ENCODE measurements around the gene ENKUR. TPM values are rescaled to one million over a fixed set of nuclear protein-coding genes. Genes with fewer than 3 reads are reported as not detected.
"Not testable (repeated sequence)": the region's sequence is repeated elsewhere in the genome, so short reads cannot be mapped to it uniquely, and the experiment has no call there.

ENKUR gene
- total RNA-seq, 1 donor from 2014 or later = 0.12 TPM

- intact Hi-C loops (cut with micrococcal nuclease) = no loop called here
Observed at GRCh38 chr10:24981161-24981710, 34.7 kb downstream of the ENKUR start.

DNA sequence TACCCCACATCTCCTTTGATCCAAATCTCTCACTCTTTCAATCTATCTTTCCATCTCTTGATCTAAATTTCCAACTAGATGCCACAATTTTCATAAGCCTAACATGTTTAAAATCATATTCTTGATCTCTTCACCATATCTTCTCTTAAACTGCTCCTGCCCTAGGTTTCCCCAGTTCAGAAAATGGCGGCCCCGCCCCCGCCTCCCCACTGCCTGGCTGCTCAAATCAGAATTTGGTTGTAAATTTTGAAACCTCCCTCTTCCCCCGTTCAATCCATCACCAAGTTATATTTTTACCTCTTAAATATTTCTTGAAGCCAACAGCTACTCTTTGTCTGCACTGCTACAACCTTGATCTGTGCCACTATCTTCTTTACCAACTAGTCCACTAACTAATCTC lies 36.3 kb downstream of the ENKUR start:
- intact Hi-C loops (cut with micrococcal nuclease) = no loop called here

DNA sequence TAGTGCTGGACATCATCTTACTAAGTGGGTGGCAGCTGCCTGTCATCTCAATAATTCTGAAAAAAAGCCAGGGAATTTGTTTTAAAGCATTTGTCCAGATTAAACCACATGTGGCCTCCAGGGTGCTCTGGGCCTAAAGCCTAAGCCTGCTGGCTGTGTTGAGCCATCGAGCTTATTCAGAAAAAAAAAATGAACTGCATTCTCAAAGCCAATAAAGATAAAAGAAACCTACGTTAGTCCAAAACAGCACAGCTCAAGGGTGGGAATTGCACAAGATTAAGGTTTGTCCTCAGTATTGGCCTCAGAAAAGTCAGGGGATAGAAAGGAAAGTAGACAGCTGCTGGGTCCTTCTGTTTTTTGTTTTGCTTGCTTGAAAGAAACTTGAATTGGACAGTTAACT lies 41.0 kb downstream of the ENKUR start:
- intact Hi-C loops (cut with micrococcal nuclease) = loop anchor here (5.0 kb wide), 1 partner anchor 107 kb away; no protein-coding TSS in a partner anchor

GRCh38 chr10:24973163-24973562 lies 42.8 kb downstream of the ENKUR start:
- intact Hi-C loops (cut with micrococcal nuclease) = loop anchor here (5.0 kb wide), 1 partner anchor 109 kb away; no protein-coding TSS in a partner anchor

DNA sequence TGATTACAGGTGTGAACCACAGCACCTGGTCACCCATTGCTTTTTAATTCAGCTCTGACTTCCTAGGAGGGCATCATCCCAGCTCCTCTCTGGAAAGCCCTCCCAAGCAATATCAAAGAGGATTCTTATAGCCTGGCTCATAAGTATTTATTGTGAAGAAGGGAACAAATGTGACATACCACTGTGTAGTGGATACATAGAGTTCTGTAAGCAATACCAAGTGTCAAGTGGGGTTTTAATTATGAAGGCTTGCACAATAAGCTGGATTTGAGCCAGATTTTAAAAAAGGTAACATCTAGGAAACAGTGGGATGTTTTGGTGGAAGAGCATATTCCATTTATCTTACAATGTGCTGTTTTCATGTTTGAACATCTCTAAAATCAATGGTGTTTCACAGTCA lies 44.6 kb downstream of the ENKUR start:
- intact Hi-C loops (cut with micrococcal nuclease) = loop anchor here (5.0 kb wide), 1 partner anchor 111 kb away; no protein-coding TSS in a partner anchor

DNA sequence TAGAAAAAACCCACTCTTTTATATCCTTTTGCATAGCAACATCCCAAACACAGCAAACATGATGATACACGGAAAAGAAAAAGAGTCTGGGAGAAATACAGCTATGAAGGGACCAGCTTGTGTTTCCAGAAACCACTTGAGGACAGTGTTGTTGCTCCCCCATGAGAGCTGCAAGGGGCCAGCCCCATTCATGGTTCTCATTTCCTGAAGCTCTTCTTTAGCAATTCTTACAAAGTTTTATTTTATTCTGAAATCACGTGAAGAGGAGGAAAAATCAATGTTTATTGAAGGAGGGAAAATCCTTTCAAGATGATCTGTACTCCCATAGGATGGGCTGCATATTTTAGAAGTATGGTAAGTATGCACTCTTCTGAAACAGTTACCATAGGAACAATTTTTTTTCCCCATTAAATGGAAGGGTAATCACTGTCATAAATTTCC lies 46.1 kb downstream of the ENKUR start:
- intact Hi-C loops (cut with micrococcal nuclease) = loop anchor here (5.0 kb wide), 1 partner anchor 112 kb away; no protein-coding TSS in a partner anchor

- intact Hi-C loops (cut with micrococcal nuclease) = not testable (repeated sequence)
Observed at GRCh38 chr10:24968951-24969350, 47.0 kb downstream of the ENKUR start.

GRCh38 chr10:24968349-24968748 lies 47.6 kb downstream of the ENKUR start:
- intact Hi-C loops (cut with micrococcal nuclease) = no loop called here

GRCh38 chr10:24966962-24967481 lies 48.9 kb downstream of the ENKUR start:
- intact Hi-C loops (cut with micrococcal nuclease) = no loop called here

- intact Hi-C loops (cut with micrococcal nuclease) = no loop called here
Observed at GRCh38 chr10:24965051-24965450, 50.9 kb downstream of the ENKUR start.

GRCh38 chr10:24963521-24964041 lies 52.4 kb downstream of the ENKUR start:
- intact Hi-C loops (cut with micrococcal nuclease) = no loop called here

- intact Hi-C loops (cut with micrococcal nuclease) = no loop called here
Observed at GRCh38 chr10:24962995-24963394, 53.0 kb downstream of the ENKUR start.

- intact Hi-C loops (cut with micrococcal nuclease) = no loop called here
Observed at GRCh38 chr10:24961582-24961981, 54.4 kb downstream of the ENKUR start.

DNA sequence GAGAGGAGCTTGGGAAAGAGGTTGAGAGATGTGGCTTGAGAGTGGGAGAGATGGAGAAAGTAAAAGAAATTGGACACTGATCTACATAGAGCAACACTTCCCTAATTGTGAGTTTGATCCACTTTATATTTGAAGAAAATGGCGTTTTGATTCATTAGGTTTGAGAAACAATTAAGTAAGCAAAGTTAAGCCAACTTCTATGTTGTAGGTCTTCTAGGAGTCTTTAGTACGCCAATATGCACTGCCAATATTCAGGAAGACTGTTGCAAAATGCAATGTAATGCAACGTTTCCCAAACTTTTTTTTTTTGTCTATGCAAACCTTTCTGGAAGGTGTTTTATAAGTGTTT lies 56.6 kb downstream of the ENKUR start:
- intact Hi-C loops (cut with micrococcal nuclease) = no loop called here

- intact Hi-C loops (cut with micrococcal nuclease) = no loop called here
Observed at GRCh38 chr10:24958721-24959381, 57.1 kb downstream of the ENKUR start.

GRCh38 chr10:24958091-24958720 lies 57.8 kb downstream of the ENKUR start:
- intact Hi-C loops (cut with micrococcal nuclease) = no loop called here

DNA sequence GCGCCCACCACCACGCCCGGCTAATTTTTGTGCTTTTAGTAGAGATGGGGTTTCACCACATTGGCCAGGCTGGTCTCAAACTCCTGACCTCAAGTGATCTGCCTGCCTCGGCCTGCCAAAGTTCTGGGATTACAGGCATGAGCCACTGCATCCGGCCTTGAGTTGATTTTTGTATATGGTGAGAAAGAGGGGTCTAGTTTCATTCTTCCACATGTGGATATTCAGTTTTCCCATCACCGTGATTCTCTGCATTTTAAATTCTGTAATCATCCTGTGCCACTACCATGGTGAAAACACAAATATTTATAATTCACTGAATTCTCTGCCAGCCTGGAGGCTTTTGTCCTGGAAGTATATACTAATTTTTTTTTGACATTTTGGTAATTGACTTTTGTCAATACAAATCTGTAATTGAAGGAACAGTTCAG lies 58.3 kb downstream of the ENKUR start:
- intact Hi-C loops (cut with micrococcal nuclease) = not testable (repeated sequence)

- intact Hi-C loops (cut with micrococcal nuclease) = loop anchor here (1.0 to 5.0 kb wide), 2 partner anchors 131 to 229 kb away; no protein-coding TSS in a partner anchor
Observed at GRCh38 chr10:24953675-24954074, 62.3 kb downstream of the ENKUR start.

DNA sequence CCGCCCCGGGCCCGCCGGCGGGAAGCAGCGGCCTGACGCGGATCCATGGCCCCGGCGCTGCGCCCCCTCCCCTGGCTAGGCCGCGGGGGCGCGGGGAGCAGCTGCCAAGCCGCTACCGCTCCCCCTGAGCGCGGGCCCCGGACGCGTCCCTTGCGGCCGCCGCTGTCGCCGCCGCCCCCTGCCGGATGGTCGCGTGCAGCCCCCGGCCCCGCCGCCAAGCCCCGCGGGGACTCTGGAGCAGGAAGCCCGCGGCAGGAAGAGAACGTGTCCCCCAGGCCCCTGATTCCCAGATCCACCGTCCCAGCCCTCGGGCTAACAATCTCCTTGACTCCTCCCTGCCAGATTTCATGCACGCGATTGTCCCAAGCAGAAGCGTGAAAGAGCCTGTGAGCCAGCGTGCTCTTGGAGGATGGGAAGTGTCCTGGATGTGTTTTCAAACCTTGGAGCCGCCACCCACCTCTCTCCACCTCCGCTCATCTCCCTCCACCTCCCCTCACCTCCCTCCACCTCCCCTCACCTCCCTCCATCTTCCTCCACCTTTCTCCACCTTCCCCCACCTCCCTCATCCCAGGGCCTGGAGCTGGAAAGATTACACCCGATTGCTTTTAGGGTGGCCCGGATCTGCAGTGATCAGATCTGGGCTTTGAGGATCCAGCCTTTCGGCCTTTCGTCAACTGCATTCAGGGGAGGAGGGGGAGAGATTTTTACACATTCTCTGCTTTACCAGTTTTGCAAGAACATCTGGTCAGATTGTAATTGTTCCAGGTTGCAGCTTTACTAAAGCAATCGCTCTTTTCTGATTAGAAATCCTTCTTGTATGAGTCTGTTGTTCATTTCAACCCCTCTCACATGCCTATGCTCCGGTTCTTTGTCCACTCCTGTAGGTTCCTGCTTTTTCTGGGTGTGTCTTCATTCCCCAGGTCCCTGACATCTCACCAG lies 63.0 kb downstream of the ENKUR start:
- intact Hi-C loops (cut with micrococcal nuclease) = loop anchor here (1.0 to 5.0 kb wide), 4 partner anchors 64 to 310 kb away; no protein-coding TSS in a partner anchor

DNA sequence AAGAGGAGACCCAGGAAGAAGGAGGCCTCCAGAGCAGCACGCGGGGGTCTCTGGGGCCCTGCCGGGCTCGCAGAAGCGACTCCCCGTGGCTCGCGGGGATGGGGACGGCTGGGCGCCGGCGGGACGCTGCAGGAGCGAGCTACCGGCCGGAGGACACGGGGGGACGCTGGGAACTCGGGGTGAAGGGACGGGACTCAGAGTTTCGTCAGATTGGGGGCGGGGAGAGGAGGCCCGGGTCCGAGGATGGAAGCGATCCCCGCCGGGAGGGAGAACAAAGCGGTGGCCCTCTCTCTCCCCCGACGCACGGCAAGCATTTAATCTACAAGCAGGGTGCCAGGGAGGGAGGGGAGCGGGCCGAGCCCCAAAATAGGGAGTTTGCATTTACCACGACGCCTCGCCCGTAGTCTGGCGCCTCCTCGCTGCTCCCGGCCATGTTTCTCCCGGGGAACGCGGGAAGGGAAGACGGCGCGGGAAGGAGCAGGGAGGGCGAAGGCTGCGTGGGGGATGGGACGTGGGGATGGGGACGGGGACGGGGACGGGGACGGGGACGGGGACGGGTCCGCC lies 63.7 kb downstream of the ENKUR start, which contains the start of gene PRTFDC1:
PRTFDC1 (minus strand) TSS at position 464 of the 564 bp plus-strand sequence; CDS start at position 433, 31 bp downstream.
- intact Hi-C loops (cut with micrococcal nuclease) = loop anchor here (1.0 to 5.0 kb wide), 3 partner anchors 65 to 309 kb away; no protein-coding TSS in a partner anchor

Data from T-helper 1 cell treated with Interleukin-12 subunit alpha and Interleukin-12 subunit beta and Interleukin-4 antibody, amounts not matched to agents 30 ng/mL and 1 ng/mL, for 36 hours (primary cell).